ENCODE results near the gene ZC2HC1C. TPM values are rescaled to one million over a fixed set of nuclear protein-coding genes. Genes with fewer than 3 reads are reported as not detected.

Gene ZC2HC1C
- total and polyA plus RNA-seq, 9 of the 15 experiments (the other 6 are each of a cell fraction or from before 2014, with no cell fraction given), result 6.3 to 9.2 (median 7.7) TPM

- no peak for TF ChIP-seq NFATC3 (IDR thresholded peaks at IDR 0.05)
- no peak for TF ChIP-seq HDAC1 (IDR thresholded peaks at IDR 0.05)
- peak; percentile 96 for TF ChIP-seq FOXJ2 (tag; IDR thresholded peaks at IDR 0.05)
- no peak for TF ChIP-seq PHB (CRISPR knock-in tag; IDR thresholded peaks at IDR 0.05)
- no peak for TF ChIP-seq ZNF609 (CRISPR knock-in tag; IDR thresholded peaks at IDR 0.05; ENCODE audit: borderline replicate concordance)
- no peak for TF ChIP-seq CBFB (CRISPR knock-in tag; IDR thresholded peaks at IDR 0.05)
- TF ChIP-seq FOXK2 (conservative IDR thresholded peaks at IDR 0.05 in 1 of 2, IDR thresholded peaks at IDR 0.05 in 1 of 2; ENCODE audit: low read depth in 2 of 2), result no peak
- TF ChIP-seq ZNF707 (CRISPR knock-in tag; conservative IDR thresholded peaks at IDR 0.05), result no peak
- TF ChIP-seq ZNF75A (CRISPR knock-in tag; IDR thresholded peaks at IDR 0.05), result no peak
- no peak for TF ChIP-seq ZNF23 (CRISPR knock-in tag; IDR thresholded peaks at IDR 0.05)
- TF ChIP-seq KLF10 (CRISPR knock-in tag; IDR thresholded peaks at IDR 0.05), result no peak
- no peak for TF ChIP-seq SP2 (IDR thresholded peaks at IDR 0.05; ENCODE audit: extremely low read depth, low read depth, low read length, poor library complexity, severe bottlenecking)
- peak; percentile 89 to 94 for TF ChIP-seq MNT (conservative IDR thresholded peaks at IDR 0.05)
- TF ChIP-seq NEUROD1 (IDR thresholded peaks at IDR 0.05; ENCODE audit: borderline replicate concordance, low read depth, low read length, partially characterized antibody), result no peak
- peak; percentile 86 for TF ChIP-seq ETV5 (CRISPR knock-in tag; IDR thresholded peaks at IDR 0.05; ENCODE audit: low read depth)
- TF ChIP-seq CHD1 (IDR thresholded peaks at IDR 0.05; ENCODE audit: low read length), result no peak
- TF ChIP-seq SMAD2 (IDR thresholded peaks at IDR 0.05; ENCODE audit: low read depth, low read length), result no peak
- no peak for TF ChIP-seq ZNF76 (CRISPR knock-in tag; IDR thresholded peaks at IDR 0.05; ENCODE audit: borderline replicate concordance)
- no peak for TF ChIP-seq ZNF197 (CRISPR knock-in tag; IDR thresholded peaks at IDR 0.05; ENCODE audit: low read depth)
- TF ChIP-seq RBM39 (optimal IDR thresholded peaks at IDR 0.05; ENCODE audit: low read depth, low read length), result no peak
- peak; percentile 54; the same call in 1 of the 2 replicates for TF ChIP-seq MTA3 (IDR thresholded peaks at IDR 0.05; ENCODE audit: borderline replicate concordance)
- TF ChIP-seq ZNF217 (CRISPR knock-in tag; IDR thresholded peaks at IDR 0.05), result no peak
- peak; percentile 90 for TF ChIP-seq CCNT2 (IDR thresholded peaks at IDR 0.05; ENCODE audit: borderline replicate concordance, extremely low read depth, insufficient read length, low read depth, low read length)
- no peak for TF ChIP-seq TBP (optimal IDR thresholded peaks at IDR 0.05; ENCODE audit: low read depth, low read length)
Observed at GRCh38 chr14:75069121-75069810, at the start of gene ZC2HC1C (continued).

All from K562 (cell line).